DOHH2 (cell line): ENCODE measurements around the gene FAM118B.

Experiments
- CTCF ChIP-seq: fragments of 200-600 bp; sonication (generic); IDR thresholded peaks from one replicate; pipeline ENCODE4 v1.5.1; 2014; ENCODE audit warnings: antibody characterized with exemption, mild to moderate bottlenecking, low read depth, low read length; ENCODE audit not compliant: poor library complexity, severe bottlenecking
- EZH2phosphoT487 ChIP-seq: fragments of 200-600 bp; sonication (generic); IDR thresholded peaks from 2 replicates; pipeline ENCODE4 v1.6.1; 2017; ENCODE audit warnings: borderline replicate concordance, mild to moderate bottlenecking, antibody characterized with exemption, low read length, moderate library complexity, mixed read lengths

- TF ChIP-seq EZH2phosphoT487 (no peak), CTCF (no peak)
These were observed 19.2 kb upstream of the FAM118B start for GRCh38 chr11:126192361-126192760.
